ENCODE measurements around the gene B4GALNT1. TPM values are rescaled to one million over a fixed set of nuclear protein-coding genes. Genes with fewer than 3 reads are reported as not detected.

Gene B4GALNT1
- polyA plus RNA-seq, 1 experiment: 1.8 TPM

- ChIA-PET POLR2A (no interaction called here), CTCF (interaction anchor here (1.0 kb wide), 1 partner anchor 44 kb away, joined by 4 read pairs; no protein-coding TSS in a partner anchor)
- TF ChIP-seq, protein P1, sequence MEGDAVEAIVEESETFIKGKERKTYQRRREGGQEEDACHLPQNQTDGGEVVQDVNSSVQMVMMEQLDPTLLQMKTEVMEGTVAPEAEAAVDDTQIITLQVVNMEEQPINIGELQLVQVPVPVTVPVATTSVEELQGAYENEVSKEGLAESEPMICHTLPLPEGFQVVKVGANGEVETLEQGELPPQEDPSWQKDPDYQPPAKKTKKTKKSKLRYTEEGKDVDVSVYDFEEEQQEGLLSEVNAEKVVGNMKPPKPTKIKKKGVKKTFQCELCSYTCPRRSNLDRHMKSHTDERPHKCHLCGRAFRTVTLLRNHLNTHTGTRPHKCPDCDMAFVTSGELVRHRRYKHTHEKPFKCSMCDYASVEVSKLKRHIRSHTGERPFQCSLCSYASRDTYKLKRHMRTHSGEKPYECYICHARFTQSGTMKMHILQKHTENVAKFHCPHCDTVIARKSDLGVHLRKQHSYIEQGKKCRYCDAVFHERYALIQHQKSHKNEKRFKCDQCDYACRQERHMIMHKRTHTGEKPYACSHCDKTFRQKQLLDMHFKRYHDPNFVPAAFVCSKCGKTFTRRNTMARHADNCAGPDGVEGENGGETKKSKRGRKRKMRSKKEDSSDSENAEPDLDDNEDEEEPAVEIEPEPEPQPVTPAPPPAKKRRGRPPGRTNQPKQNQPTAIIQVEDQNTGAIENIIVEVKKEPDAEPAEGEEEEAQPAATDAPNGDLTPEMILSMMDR (IDR thresholded peaks at IDR 0.05; ENCODE audit: low read depth, low read length): no peak
- H3K27ac ChIP-seq (ENCODE audit: low read depth, low read length): no peak overlapping the region
- H3K27me3 ChIP-seq (ENCODE audit: control insufficient read depth, insufficient read depth, low read length): peaks cover 67% of the 10 kb centered on the region
- peaks cover 4% of the 10 kb centered on the region; the same call in 1 of the 2 replicates for H3K9me3 ChIP-seq (ENCODE audit: control insufficient read depth, insufficient read depth, low read length)
- no peak for DNase-seq (ENCODE audit: low read depth, low spot score)
- H3K4me3 ChIP-seq (ENCODE audit: low read depth, low read length): no peak overlapping the region
Measured at GRCh38 chr12:57627501-57628279, 5.3 kb downstream of the B4GALNT1 start.

- ChIA-PET POLR2A (no interaction called here), CTCF (no interaction called here)
- TF ChIP-seq, protein P1 (IDR thresholded peaks at IDR 0.05; ENCODE audit: low read depth, low read length): no peak
- Histone ChIP-seq H3K4me3 (ENCODE audit: low read depth, low read length) (no peak overlapping the region), H3K27ac (ENCODE audit: low read depth, low read length) (no peak overlapping the region), H3K9me3 (ENCODE audit: control insufficient read depth, insufficient read depth, low read length) (peaks cover 4% of the 10 kb centered on the region; the same call in 1 of the 2 replicates), H3K27me3 (ENCODE audit: control insufficient read depth, insufficient read depth, low read length) (peaks cover 61% of the 10 kb centered on the region)
- DNase-seq (ENCODE audit: low read depth, low spot score): no peak
Measured at GRCh38 chr12:57626921-57627445, 6.0 kb downstream of the B4GALNT1 start.

DNA sequence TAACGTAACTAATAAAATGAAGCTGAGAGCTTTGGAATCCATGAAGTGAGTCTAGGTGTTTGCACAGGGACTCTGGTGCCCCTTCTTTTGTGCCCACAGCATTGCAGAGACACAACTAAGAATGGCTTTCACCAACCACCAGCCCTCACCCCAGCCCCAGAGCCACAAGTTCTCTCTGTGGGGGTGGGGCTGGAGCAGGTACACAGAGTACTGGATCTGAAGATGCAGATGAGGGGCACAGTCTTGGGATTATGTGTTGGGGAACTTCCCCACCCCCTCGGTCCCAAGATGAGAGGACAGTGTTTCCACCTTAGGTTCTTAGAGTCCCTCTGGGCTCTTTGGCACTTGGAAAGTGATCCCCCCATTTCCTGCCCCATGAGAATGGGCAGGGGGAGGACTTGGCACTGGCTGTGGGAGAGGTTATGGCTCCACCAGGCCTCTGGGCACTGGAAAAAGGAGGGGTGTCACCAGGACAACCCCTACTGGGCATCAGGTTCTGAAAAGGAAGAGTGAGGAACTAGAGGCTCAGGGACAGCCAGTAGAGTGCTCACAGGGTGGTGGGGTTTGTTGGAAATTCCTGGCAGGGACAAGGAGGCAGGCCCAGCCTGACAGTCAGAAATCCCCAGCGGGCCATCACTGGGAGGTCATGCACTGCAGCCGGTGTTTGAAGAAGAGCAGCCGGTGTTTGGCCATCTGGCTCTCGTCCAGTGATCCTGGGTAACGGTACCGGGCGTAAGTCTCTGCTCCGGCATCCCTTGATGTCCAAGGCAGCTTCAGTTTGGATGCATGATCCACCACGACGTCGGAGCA is 6.7 kb downstream of the B4GALNT1 start:
- CTCF ChIA-PET: interaction anchor here (7.6 kb wide), 1 partner anchor 44 kb away, joined by 112 read pairs; no protein-coding TSS in a partner anchor

DNA sequence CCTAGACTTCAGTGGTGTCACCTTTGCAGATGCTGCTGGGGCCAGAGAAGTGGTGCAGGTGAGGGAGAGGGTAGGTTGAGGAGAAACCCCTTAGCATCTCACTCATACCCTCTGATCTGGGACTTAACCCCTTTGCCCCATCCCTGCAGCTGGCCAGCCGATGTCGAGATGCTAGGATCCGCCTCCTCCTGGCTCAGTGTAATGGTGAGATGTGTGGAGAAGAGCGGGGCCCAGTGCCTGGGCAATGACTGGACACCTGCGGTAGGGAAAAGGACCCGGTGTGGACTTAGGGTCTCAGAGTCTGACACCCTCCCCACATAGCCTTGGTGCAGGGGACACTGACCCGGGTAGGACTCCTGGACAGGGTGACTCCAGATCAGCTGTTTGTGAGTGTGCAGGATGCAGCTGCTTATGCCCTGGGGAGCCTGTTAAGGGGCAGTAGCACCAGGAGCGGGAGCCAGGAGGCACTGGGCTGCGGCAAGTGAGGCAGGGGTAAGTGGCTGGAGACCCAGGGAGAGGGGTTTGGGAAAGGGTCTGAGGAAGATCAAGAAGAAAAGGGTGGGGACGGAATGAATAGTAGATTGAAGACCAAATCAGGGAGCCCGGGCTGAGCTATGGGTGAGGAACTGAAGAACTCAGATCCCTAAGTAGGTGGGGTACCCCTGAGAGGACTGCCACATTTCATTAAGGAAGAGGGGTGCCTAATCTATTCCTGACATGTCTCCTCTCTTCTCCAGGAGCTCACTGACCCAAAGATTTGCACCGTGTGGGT is 7.6 kb downstream of the B4GALNT1 start:
- POLR2A ChIA-PET: interaction anchor here (0.6 kb wide), 1 partner anchor 41 kb away, joined by 3 read pairs; no protein-coding TSS in a partner anchor
- no peak for DNase-seq (ENCODE audit: low read depth, low spot score)
- no peak overlapping the region for H3K27ac ChIP-seq (ENCODE audit: low read depth, low read length)
- TF ChIP-seq, protein P1 (IDR thresholded peaks at IDR 0.05; ENCODE audit: low read depth, low read length): no peak
- H3K27me3 ChIP-seq (ENCODE audit: control insufficient read depth, insufficient read depth, low read length): peaks cover 61% of the 10 kb centered on the region
- H3K4me3 ChIP-seq (ENCODE audit: low read depth, low read length): no peak overlapping the region
- CTCF ChIA-PET: interaction anchor here (0.8 to 7.6 kb wide), 2 partner anchors 7 to 43 kb away, joined by 3 to 112 read pairs; partner anchors contain the start of gene B4GALNT1
- H3K9me3 ChIP-seq (ENCODE audit: control insufficient read depth, insufficient read depth, low read length): peaks cover 4% of the 10 kb centered on the region; the same call in 1 of the 2 replicates

More for the DNA sequence above, 6.7 kb downstream of the B4GALNT1 start:
- no peak overlapping the region for H3K4me3 ChIP-seq (ENCODE audit: low read depth, low read length)
- POLR2A ChIA-PET: no interaction called here
- no peak overlapping the region for H3K27ac ChIP-seq (ENCODE audit: low read depth, low read length)
- H3K9me3 ChIP-seq (ENCODE audit: control insufficient read depth, insufficient read depth, low read length): peaks cover 4% of the 10 kb centered on the region; the same call in 1 of the 2 replicates
- peaks cover 60% of the 10 kb centered on the region for H3K27me3 ChIP-seq (ENCODE audit: control insufficient read depth, insufficient read depth, low read length)
- no peak for DNase-seq (ENCODE audit: low read depth, low spot score)
- TF ChIP-seq, protein P1 (IDR thresholded peaks at IDR 0.05; ENCODE audit: low read depth, low read length): no peak

Data from AG04450 (cell line).